Stimulated activated CD8-positive, alpha-beta memory T cell treated with anti-CD3 and anti-CD28 coated beads, Interleukin-7, amount 100 ng/mL, for 48 hours (primary cell): Measurements from ENCODE around the gene CEP164.
"Not testable (repeated sequence)": the region's sequence is repeated elsewhere in the genome, so short reads cannot be mapped to it uniquely, and the experiment has no call there.

Source experiments
- DNase-seq, 2 donors: peaks; one replicate each; pipeline ENCODE4 v3.0.0-alpha.2; 2020; ENCODE audit warnings: low read depth in 1 of 2; ENCODE audit errors: extremely low read depth in 1 of 2

Gene CEP164

GRCh38 chr11:117392001-117392690 is 64.5 kb downstream of the CEP164 start:
- no peak for DNase-seq

- DNase-seq: no peak
Observed at GRCh38 chr11:117392979-117393378, 65.3 kb downstream of the CEP164 start.

- no peak for DNase-seq
Observed at GRCh38 chr11:117394221-117394925, 66.7 kb downstream of the CEP164 start.

- no peak for DNase-seq
Observed at GRCh38 chr11:117395476-117395875, 67.8 kb downstream of the CEP164 start.

GRCh38 chr11:117396970-117397369 is 69.3 kb downstream of the CEP164 start:
- DNase-seq: no peak

GRCh38 chr11:117398618-117399017 is 71.0 kb downstream of the CEP164 start:
- not testable (repeated sequence) for DNase-seq

- DNase-seq: not testable (repeated sequence)
Observed at GRCh38 chr11:117399100-117399840, 71.6 kb downstream of the CEP164 start.

GRCh38 chr11:117405898-117406297 is 78.2 kb downstream of the CEP164 start:
- not testable (repeated sequence) for DNase-seq

GRCh38 chr11:117407016-117407415 is 79.4 kb downstream of the CEP164 start:
- no peak for DNase-seq

- DNase-seq: no peak
Observed at GRCh38 chr11:117408356-117408755, 80.7 kb downstream of the CEP164 start.

- DNase-seq: no peak
Observed at GRCh38 chr11:117409511-117409910, 81.9 kb downstream of the CEP164 start.

GRCh38 chr11:117410238-117410637 is 82.6 kb downstream of the CEP164 start:
- DNase-seq: no peak

GRCh38 chr11:117410861-117411710 is 83.4 kb downstream of the CEP164 start:
- DNase-seq: no peak

- DNase-seq: no peak
Observed at GRCh38 chr11:117411736-117412135, 84.1 kb downstream of the CEP164 start.

GRCh38 chr11:117412176-117412575 is 84.5 kb downstream of the CEP164 start:
- DNase-seq: no peak

- DNase-seq: no peak
Observed at GRCh38 chr11:117412653-117413275, 85.1 kb downstream of the CEP164 start.

- DNase-seq: no peak
Observed at GRCh38 chr11:117413616-117414015, 86.0 kb downstream of the CEP164 start.

- DNase-seq: no peak
Observed at GRCh38 chr11:117414724-117415123, 87.1 kb downstream of the CEP164 start.

- DNase-seq: no peak
Observed at GRCh38 chr11:117415358-117415896, 87.8 kb downstream of the CEP164 start.

- no peak for DNase-seq
Observed at GRCh38 chr11:117417342-117417741, 89.7 kb downstream of the CEP164 start.
